Pancreas (tissue), 10 donors: ENCODE measurements around the gene CTR9. TPM values are rescaled to one million over a fixed set of nuclear protein-coding genes. Genes with fewer than 3 reads are reported as not detected.
A peak's percentile ranks its signal among the peaks of the same experiment; 100 is the strongest.

Source experiments
- ATAC-seq, 4 donors: fragments of 200-7000 bp; cut with Tn5 transposase; one replicate each; pipeline versions ENCODE4 v1.8.0 to v1.9.1; 2020; ENCODE audit warnings: mild to moderate bottlenecking in 4 of 4, moderate library complexity in 4 of 4
- DNase-seq, 6 donors: peaks; one replicate each; pipeline ENCODE4 v3.0.0-alpha.2; 2020
- FAIRE-seq: peaks from 2 replicates; lab custom pipeline; 2012; peaks lifted over from hg19 to GRCh38; lab: Jason Lieb, UNC
- H3K27ac ChIP-seq, 4 donors: fragments of 200-600 bp; sonication (generic); 1 replicate in 3 of 4; 2 replicates in 1 of 4; pipeline versions ENCODE4 v1.5.0 to v1.8.0; 2020
- H3K27me3 ChIP-seq, 4 donors: fragments of 200-600 bp; one replicate each; pipeline ENCODE4 v1.8.0; 2021
- H3K36me3 ChIP-seq, 3 donors: fragments of 200-600 bp; sonication (generic) in 1 of 3; one replicate each; pipeline versions ENCODE4 v1.5.0 to v1.8.0; 2020 to 2021
- H3K4me1 ChIP-seq, 3 donors: fragments of 200-600 bp; one replicate each; pipeline ENCODE4 v1.8.0; 2021
- H3K4me3 ChIP-seq, 4 donors: fragments of 200-600 bp; sonication (generic) in 2 of 4; one replicate each; pipeline versions ENCODE4 v1.5.0 to v1.8.0; 2020 to 2021
- H3K9me3 ChIP-seq, 4 donors: fragments of 200-600 bp; one replicate each; pipeline ENCODE4 v1.8.0; 2021
- CTCF ChIP-seq, 4 donors: fragments of 200-600 bp; sonication (generic) in 3 of 4; IDR thresholded peaks; one replicate each; pipeline versions ENCODE4 v1.5.0 to v1.8.0; 2021; ENCODE audit warnings: antibody characterized with exemption in 4 of 4
- WGBS, 2 donors: extraction: QIAGEN DNeasy Blood & Tissue Kit; methylation state at CpG; one replicate each; pipeline ENCODE4 v1.1.7; 2013; 5-methylcytosine and 5-hydroxymethylcytosine counted together
- intact Hi-C, 3 donors: fragments of 100-400 bp; cut with DNase I; formaldehyde crosslinking; loops; one replicate each; pipeline versions ENCODE4 v1.11.1 to v1.14.2; 2022
- polyA plus RNA-seq, 2 donors: library from polyadenylated mRNA; stranded (reverse); fragments of 200-250 nt; gene quantifications; one replicate each; pipeline ENCODE4 v1.2.3, GENCODE V29; 2013
- total RNA-seq, 6 donors: library from RNA; stranded (reverse); fragmentation: NEBNext Ultra II Directional in 4 of 6; extraction: Animal tissue kit (Norgen Biotek cat#: 25700) in 4 of 6; gene quantifications; one replicate each; pipeline versions ENCODE4 v1.2.1 to v1.2.4, GENCODE V29; 2021 to 2023
- donor health status: healthy with polysubstance abuse.
- donor health status: DM: no; HTN: no; CAD: no; lungs with moderate emphysema.
- donor health status: DM: no; HTN: no; CAD: no.
- donor health status: control.
- donor health status: control.
- donor health status: Bipolar disorder and iron deficiency.
- donor health status: DM: yes; HTN: yes; CAD: no.
- donor health status: DM: no; HTN: no; CAD: no.
- donor health status: DM: no; HTN: no; CAD: no.
- donor health status: DM: yes; HTN: yes; CAD: no.

Gene CTR9
- total and polyA plus RNA-seq, 8 donors: 6.8 to 15.8 (median 11.8) TPM

GRCh38 chr11:10742460-10743208 lies 8.4 kb upstream of the CTR9 start:
- Histone ChIP-seq H3K4me3 (no peak overlapping the region), H3K4me1 (no peaks in the 10 kb centered on the region), H3K36me3 (no peaks in the 10 kb centered on the region), H3K27ac (no peak overlapping the region), H3K27me3 (no peaks in the 10 kb centered on the region), H3K9me3 (no peaks in the 10 kb centered on the region)
- FAIRE-seq (no peak), DNase-seq (no peak), ATAC-seq (peak in 2 of 4 donors; percentile 44 to 79)
- TF ChIP-seq CTCF (IDR thresholded peaks at IDR 0.05): no peak
- intact Hi-C loops: no loop called here
- 75 to 85% methylated on average over 9 of the region's 9 CpGs for WGBS, 2 donors

- Histone ChIP-seq H3K27me3 (no peaks in the 10 kb centered on the region), H3K4me1 (no peaks in the 10 kb centered on the region), H3K4me3 (no peak overlapping the region), H3K36me3 (no peaks in the 10 kb centered on the region), H3K9me3 (no peaks in the 10 kb centered on the region), H3K27ac (no peak overlapping the region)
- no peak for FAIRE-seq
- no peak for ATAC-seq
- DNase-seq: no peak
- TF ChIP-seq CTCF (IDR thresholded peaks at IDR 0.05): no peak
- intact Hi-C loops: no loop called here
- WGBS, 2 donors: 76 to 77% methylated on average over 13 of the region's 13 CpGs
Observed at GRCh38 chr11:10743354-10744000, 7.6 kb upstream of the CTR9 start.

GRCh38 chr11:10744206-10744605 lies 6.8 kb upstream of the CTR9 start:
- no peaks in the 10 kb centered on the region for H3K36me3 ChIP-seq
- no peaks in the 10 kb centered on the region for H3K9me3 ChIP-seq
- FAIRE-seq: no peak
- no peak for TF ChIP-seq CTCF (IDR thresholded peaks at IDR 0.05)
- 60 to 76% methylated on average over 3 of the region's 3 CpGs for WGBS, 2 donors
- no peak for ATAC-seq
- no peak overlapping the region for H3K4me3 ChIP-seq
- no peak for DNase-seq
- H3K4me1 ChIP-seq: no peaks in the 10 kb centered on the region
- intact Hi-C loops: no loop called here
- H3K27ac ChIP-seq: no peak overlapping the region
- H3K27me3 ChIP-seq: no peaks in the 10 kb centered on the region

- no peaks in the 10 kb centered on the region for H3K9me3 ChIP-seq
- FAIRE-seq: no peak
Observed at GRCh38 chr11:10746871-10747270, 4.2 kb upstream of the CTR9 start.

More at GRCh38 chr11:10746871-10747270, 4.2 kb upstream of the CTR9 start:
- no peaks in the 10 kb centered on the region for H3K27me3 ChIP-seq
- H3K27ac ChIP-seq: no peak overlapping the region
- ATAC-seq (no peak), DNase-seq (no peak)
- 95% methylated on average over 2 of the region's 2 CpGs for WGBS, 2 donors
- no peaks in the 10 kb centered on the region for H3K4me1 ChIP-seq
- no peaks in the 10 kb centered on the region for H3K36me3 ChIP-seq
- no peak overlapping the region for H3K4me3 ChIP-seq
- intact Hi-C loops: no loop called here
- no peak for TF ChIP-seq CTCF (IDR thresholded peaks at IDR 0.05)
